Measurements from ENCODE around the gene PHACTR1. TPM values are rescaled to one million over a fixed set of nuclear protein-coding genes. Genes with fewer than 3 reads are reported as not detected.

Gene PHACTR1
- polyA plus RNA-seq, 4 donors, result 10.9 to 22.0 (median 16.3) TPM

- DNase-seq (ENCODE audit: low read depth in 4 of 4, low spot score in 2 of 4), result no peak
These were observed 458.5 kb downstream of the PHACTR1 start for GRCh38 chr6:13175087-13175486.

GRCh38 chr6:13175759-13176158 lies 459.2 kb downstream of the PHACTR1 start:
- no peak for DNase-seq (ENCODE audit: low read depth in 4 of 4, low spot score in 2 of 4)

GRCh38 chr6:13177664-13178063 lies 461.1 kb downstream of the PHACTR1 start:
- no peak for DNase-seq (ENCODE audit: low read depth in 4 of 4, low spot score in 2 of 4)

- DNase-seq (ENCODE audit: low read depth in 4 of 4, low spot score in 2 of 4), result no peak
These were observed 461.5 kb downstream of the PHACTR1 start for GRCh38 chr6:13178107-13178506.

- DNase-seq (ENCODE audit: low read depth in 4 of 4, low spot score in 2 of 4), result no peak
These were observed 464.0 kb downstream of the PHACTR1 start for GRCh38 chr6:13180538-13180937.

- DNase-seq (ENCODE audit: low read depth in 4 of 4, low spot score in 2 of 4), result peak in 1 of 4 donors; percentile 43
These were observed 464.8 kb downstream of the PHACTR1 start for GRCh38 chr6:13181393-13181792.

- DNase-seq (ENCODE audit: low read depth in 4 of 4, low spot score in 2 of 4), result no peak
These were observed 467.0 kb downstream of the PHACTR1 start for GRCh38 chr6:13183415-13184088.

GRCh38 chr6:13184089-13184468 lies 467.5 kb downstream of the PHACTR1 start:
- DNase-seq (ENCODE audit: low read depth in 4 of 4, low spot score in 2 of 4), result no peak

- no peak for DNase-seq (ENCODE audit: low read depth in 4 of 4, low spot score in 2 of 4)
These were observed 468.0 kb downstream of the PHACTR1 start for GRCh38 chr6:13184547-13184946.

GRCh38 chr6:13186861-13187260 lies 470.3 kb downstream of the PHACTR1 start:
- no peak for DNase-seq (ENCODE audit: low read depth in 4 of 4, low spot score in 2 of 4)

- no peak for DNase-seq (ENCODE audit: low read depth in 4 of 4, low spot score in 2 of 4)
These were observed 471.1 kb downstream of the PHACTR1 start for GRCh38 chr6:13187692-13188091.

- DNase-seq (ENCODE audit: low read depth in 4 of 4, low spot score in 2 of 4), result peak in 1 of 4 donors; percentile 43
These were observed 471.7 kb downstream of the PHACTR1 start for GRCh38 chr6:13188306-13188705.

GRCh38 chr6:13189710-13190109 lies 473.1 kb downstream of the PHACTR1 start:
- DNase-seq (ENCODE audit: low read depth in 4 of 4, low spot score in 2 of 4), result no peak

GRCh38 chr6:13190376-13190775 lies 473.8 kb downstream of the PHACTR1 start:
- DNase-seq (ENCODE audit: low read depth in 4 of 4, low spot score in 2 of 4), result no peak

- DNase-seq (ENCODE audit: low read depth in 4 of 4, low spot score in 2 of 4), result no peak
These were observed 474.9 kb downstream of the PHACTR1 start for GRCh38 chr6:13191461-13191860.

GRCh38 chr6:13194852-13195251 lies 478.3 kb downstream of the PHACTR1 start:
- DNase-seq (ENCODE audit: low read depth in 4 of 4, low spot score in 2 of 4), result peak in 1 of 4 donors; percentile 52

GRCh38 chr6:13195803-13196202 lies 479.2 kb downstream of the PHACTR1 start:
- DNase-seq (ENCODE audit: low read depth in 4 of 4, low spot score in 2 of 4), result peak in 2 of 4 donors; percentile 42 to 59

- no peak for DNase-seq (ENCODE audit: low read depth in 4 of 4, low spot score in 2 of 4)
These were observed 481.6 kb downstream of the PHACTR1 start for GRCh38 chr6:13198168-13198567.

GRCh38 chr6:13201336-13201735 lies 484.8 kb downstream of the PHACTR1 start:
- no peak for DNase-seq (ENCODE audit: low read depth in 4 of 4, low spot score in 2 of 4)

GRCh38 chr6:13203145-13203544 lies 486.6 kb downstream of the PHACTR1 start:
- no peak for DNase-seq (ENCODE audit: low read depth in 4 of 4, low spot score in 2 of 4)

GRCh38 chr6:13205106-13205505 lies 488.5 kb downstream of the PHACTR1 start:
- DNase-seq (ENCODE audit: low read depth in 4 of 4, low spot score in 2 of 4), result no peak

- no peak for DNase-seq (ENCODE audit: low read depth in 4 of 4, low spot score in 2 of 4)
These were observed 495.5 kb downstream of the PHACTR1 start for GRCh38 chr6:13212096-13212495.

GRCh38 chr6:13212538-13212937 lies 496.0 kb downstream of the PHACTR1 start:
- DNase-seq (ENCODE audit: low read depth in 4 of 4, low spot score in 2 of 4), result no peak

Data from left renal cortex interstitium (tissue), 4 donors.